K562 treated with DMSO at 1 percent for 48 hours (cell line): ENCODE data around the gene USH2A. TPM values are rescaled to one million over a fixed set of nuclear protein-coding genes. Genes with fewer than 3 reads are reported as not detected.

ENCODE experiments used
- total RNA-seq: library from RNA; unstranded; fragments of 300-600 nt; gene quantifications from 2 replicates; pipeline ENCODE4 v1.2.3, GENCODE V29; 2022; ENCODE audit warnings: low replicate concordance; ENCODE audit errors: extremely low read depth

The USH2A gene, protein sequence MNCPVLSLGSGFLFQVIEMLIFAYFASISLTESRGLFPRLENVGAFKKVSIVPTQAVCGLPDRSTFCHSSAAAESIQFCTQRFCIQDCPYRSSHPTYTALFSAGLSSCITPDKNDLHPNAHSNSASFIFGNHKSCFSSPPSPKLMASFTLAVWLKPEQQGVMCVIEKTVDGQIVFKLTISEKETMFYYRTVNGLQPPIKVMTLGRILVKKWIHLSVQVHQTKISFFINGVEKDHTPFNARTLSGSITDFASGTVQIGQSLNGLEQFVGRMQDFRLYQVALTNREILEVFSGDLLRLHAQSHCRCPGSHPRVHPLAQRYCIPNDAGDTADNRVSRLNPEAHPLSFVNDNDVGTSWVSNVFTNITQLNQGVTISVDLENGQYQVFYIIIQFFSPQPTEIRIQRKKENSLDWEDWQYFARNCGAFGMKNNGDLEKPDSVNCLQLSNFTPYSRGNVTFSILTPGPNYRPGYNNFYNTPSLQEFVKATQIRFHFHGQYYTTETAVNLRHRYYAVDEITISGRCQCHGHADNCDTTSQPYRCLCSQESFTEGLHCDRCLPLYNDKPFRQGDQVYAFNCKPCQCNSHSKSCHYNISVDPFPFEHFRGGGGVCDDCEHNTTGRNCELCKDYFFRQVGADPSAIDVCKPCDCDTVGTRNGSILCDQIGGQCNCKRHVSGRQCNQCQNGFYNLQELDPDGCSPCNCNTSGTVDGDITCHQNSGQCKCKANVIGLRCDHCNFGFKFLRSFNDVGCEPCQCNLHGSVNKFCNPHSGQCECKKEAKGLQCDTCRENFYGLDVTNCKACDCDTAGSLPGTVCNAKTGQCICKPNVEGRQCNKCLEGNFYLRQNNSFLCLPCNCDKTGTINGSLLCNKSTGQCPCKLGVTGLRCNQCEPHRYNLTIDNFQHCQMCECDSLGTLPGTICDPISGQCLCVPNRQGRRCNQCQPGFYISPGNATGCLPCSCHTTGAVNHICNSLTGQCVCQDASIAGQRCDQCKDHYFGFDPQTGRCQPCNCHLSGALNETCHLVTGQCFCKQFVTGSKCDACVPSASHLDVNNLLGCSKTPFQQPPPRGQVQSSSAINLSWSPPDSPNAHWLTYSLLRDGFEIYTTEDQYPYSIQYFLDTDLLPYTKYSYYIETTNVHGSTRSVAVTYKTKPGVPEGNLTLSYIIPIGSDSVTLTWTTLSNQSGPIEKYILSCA (N-terminal part only)
- not detected in 2 replicates for total RNA-seq

DNA sequence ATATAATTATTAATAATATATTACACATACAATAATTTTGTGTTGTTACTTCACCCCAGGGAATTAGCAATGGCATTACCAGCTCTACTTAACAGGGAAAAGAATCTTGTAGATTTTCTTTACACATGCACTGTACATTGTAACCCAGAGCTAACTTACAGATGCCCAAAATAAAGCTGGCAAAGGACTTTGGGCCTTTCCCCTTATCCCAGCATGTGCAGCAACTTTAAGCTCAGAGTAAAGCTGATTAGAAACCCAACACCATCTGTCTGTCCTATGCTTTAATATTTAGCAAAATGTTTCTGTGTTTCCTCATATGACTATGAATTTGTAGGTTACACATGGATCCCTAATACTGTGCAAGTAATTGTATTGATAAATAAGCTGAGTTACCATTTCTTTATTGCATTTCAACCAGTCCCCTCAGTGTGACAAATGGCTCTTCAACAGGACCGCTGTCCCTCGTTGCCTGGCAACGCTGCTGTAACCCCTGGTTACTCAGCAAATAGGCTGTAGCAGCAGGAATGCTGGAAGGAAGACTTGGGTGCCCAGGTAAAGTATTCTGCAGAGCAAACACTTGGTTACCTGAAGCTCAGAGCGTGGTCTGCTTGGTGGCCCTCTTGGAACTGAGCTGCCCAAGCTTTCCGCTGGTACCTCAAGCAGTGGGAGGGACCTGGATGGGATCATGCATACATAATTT lies at the start of gene USH2A:
Gene USH2A, minus strand, starts transcription at position 628 of the 700 bp plus-strand sequence. CDS start 1,112 bp downstream, outside the sequence.

